ENCODE results near the gene RHOH. TPM values are rescaled to one million over a fixed set of nuclear protein-coding genes. Genes with fewer than 3 reads are reported as not detected.

The RHOH gene
- total RNA-seq, 1 donor from 2014 or later = 0.17 TPM

Other genes with a start within 250 kb of the RHOH start
- 74.7 and 107 TPM in 2 replicates for gene PDS5A, start 219.1 kb upstream of the RHOH start, total RNA-seq
- 6.3 and 8.9 TPM in 2 replicates for gene N4BP2, start 140.2 kb upstream of the RHOH start, total RNA-seq
- not detected in 2 replicates for gene CHRNA9, start 138.3 kb downstream of the RHOH start, total RNA-seq